Measurements from ENCODE around the gene PCNP. TPM values are rescaled to one million over a fixed set of nuclear protein-coding genes. Genes with fewer than 3 reads are reported as not detected.

The PCNP gene
- total RNA-seq, 2 donors from 2014 or later, result 59.2 to 92.9 TPM

DNA sequence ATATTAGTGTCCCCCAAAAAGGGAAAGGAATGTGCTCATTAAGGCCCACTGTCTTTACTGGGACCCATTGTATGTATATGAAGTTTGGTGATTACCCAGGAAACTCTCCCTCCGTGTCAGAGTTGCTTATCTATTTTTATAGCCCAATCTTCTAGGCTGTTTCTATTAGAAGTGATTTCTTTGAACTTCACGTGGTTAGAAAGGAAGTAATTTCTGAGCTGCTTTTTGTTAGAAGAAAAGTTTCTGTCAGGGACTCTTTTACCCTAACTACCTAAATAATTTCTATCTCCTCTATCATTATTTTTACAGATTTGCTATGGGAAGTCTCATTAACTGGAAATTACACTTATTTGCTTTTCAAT is 43.3 kb upstream of the PCNP start:
- TF ChIP-seq POLR2AphosphoS5 (IDR thresholded peaks at IDR 0.05) (no peak), POLR2A (IDR thresholded peaks at IDR 0.05) (no peak)
- TF ChIP-seq, protein P1, sequence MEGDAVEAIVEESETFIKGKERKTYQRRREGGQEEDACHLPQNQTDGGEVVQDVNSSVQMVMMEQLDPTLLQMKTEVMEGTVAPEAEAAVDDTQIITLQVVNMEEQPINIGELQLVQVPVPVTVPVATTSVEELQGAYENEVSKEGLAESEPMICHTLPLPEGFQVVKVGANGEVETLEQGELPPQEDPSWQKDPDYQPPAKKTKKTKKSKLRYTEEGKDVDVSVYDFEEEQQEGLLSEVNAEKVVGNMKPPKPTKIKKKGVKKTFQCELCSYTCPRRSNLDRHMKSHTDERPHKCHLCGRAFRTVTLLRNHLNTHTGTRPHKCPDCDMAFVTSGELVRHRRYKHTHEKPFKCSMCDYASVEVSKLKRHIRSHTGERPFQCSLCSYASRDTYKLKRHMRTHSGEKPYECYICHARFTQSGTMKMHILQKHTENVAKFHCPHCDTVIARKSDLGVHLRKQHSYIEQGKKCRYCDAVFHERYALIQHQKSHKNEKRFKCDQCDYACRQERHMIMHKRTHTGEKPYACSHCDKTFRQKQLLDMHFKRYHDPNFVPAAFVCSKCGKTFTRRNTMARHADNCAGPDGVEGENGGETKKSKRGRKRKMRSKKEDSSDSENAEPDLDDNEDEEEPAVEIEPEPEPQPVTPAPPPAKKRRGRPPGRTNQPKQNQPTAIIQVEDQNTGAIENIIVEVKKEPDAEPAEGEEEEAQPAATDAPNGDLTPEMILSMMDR (IDR thresholded peaks at IDR 0.05), result no peak
- Histone ChIP-seq H3K27ac (no peak overlapping the region), H3K4me1 (replicated peaks) (no peaks in the 10 kb centered on the region), H3K27me3 (replicated peaks; ENCODE audit: insufficient read depth) (no peaks in the 10 kb centered on the region), H3K9me3 (no peaks in the 10 kb centered on the region), H3K4me3 (no peak overlapping the region), H3K36me3 (no peaks in the 10 kb centered on the region)
- DNase-seq (ENCODE audit: low spot score), result no peak
- intact Hi-C loops (cut with DNase I), result no loop called here
- WGBS, result 62% methylated on average over 2 of the region's 2 CpGs

DNA sequence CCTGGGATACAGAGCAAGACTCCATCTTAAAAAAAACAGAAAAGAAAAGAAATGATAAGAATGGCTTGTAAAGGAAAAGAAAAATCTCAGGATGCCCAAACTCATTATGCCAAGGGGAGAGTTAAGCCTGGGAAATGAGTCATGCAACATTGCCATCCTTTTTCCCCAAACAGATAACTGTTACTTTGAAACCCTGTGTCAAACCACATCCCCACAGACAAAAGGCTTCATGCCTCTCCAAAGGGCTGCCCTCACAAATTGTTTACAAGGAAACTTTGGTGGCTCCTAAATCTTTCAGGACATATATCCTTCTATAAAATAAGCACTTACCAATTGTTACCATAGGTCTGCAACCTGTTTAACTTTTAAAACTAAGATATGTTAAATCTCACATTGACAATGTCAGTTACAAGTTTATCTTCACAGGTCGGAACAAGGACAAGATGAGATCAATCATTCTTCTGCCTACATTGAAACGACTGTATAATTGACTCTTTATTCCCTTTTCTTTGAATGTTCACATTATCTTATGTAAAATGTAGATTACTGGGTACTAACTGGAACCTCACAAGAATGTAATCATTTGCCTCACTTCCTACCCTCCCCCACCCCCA is 42.4 kb upstream of the PCNP start:
- Histone ChIP-seq H3K4me1 (replicated peaks) (no peaks in the 10 kb centered on the region), H3K4me3 (no peak overlapping the region), H3K27ac (no peak overlapping the region), H3K36me3 (no peaks in the 10 kb centered on the region), H3K9me3 (no peaks in the 10 kb centered on the region), H3K27me3 (replicated peaks; ENCODE audit: insufficient read depth) (no peaks in the 10 kb centered on the region)
- TF ChIP-seq POLR2A (IDR thresholded peaks at IDR 0.05) (no peak), POLR2AphosphoS5 (IDR thresholded peaks at IDR 0.05) (no peak)
- TF ChIP-seq, protein P1 (IDR thresholded peaks at IDR 0.05), result no peak
- no peak for DNase-seq (ENCODE audit: low spot score)
- 22% methylated on average over 2 of the region's 2 CpGs for WGBS
- intact Hi-C loops (cut with DNase I), result no loop called here

DNA sequence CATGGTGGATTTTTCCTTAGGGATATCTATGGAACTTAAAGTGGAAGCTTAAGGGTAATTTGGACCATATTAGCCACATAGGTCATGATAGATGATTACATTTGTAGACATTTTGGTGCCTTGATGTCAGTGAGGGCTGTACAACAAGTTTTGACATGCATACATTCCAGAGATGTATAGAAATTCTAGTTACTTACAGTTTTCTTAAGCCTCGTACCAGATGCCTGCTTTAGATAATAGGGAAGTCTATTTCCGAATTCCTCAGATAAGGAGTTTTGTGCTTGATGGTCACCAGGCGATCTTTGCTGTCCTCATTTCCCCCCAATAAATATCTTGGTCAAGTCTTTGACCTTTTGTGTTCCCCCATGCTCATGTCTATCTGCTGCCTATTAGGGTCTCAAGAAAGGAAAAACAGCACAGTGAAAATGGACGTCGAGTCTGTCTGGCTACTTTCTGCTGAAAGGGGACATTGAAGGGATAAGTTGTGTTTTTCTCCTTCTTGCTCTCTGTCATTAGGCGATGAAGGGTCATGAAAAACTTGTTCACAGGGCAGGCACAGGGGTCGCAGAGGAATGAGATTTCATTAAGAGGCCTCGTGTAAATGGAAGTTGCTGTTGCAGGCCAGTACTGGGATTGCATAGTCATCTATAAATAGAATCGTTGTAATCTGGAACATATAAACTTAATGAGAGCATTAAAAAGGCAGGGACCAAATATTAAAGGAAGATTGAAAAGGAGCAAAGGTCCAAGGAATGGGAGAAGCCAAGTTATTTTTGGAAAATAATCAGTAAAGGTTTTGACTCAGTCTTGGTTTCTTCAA is 41.0 kb upstream of the PCNP start:
- WGBS, result 55% methylated on average over 9 of the region's 9 CpGs
- Histone ChIP-seq H3K36me3 (no peaks in the 10 kb centered on the region), H3K27ac (no peak overlapping the region), H3K4me3 (no peak overlapping the region), H3K9me3 (no peaks in the 10 kb centered on the region), H3K27me3 (replicated peaks; ENCODE audit: insufficient read depth) (no peaks in the 10 kb centered on the region), H3K4me1 (replicated peaks) (no peaks in the 10 kb centered on the region)
- intact Hi-C loops (cut with DNase I), result no loop called here
- TF ChIP-seq, protein P1 (IDR thresholded peaks at IDR 0.05), result no peak
- TF ChIP-seq POLR2A (IDR thresholded peaks at IDR 0.05) (no peak), POLR2AphosphoS5 (IDR thresholded peaks at IDR 0.05) (no peak)
- no peak for DNase-seq (ENCODE audit: low spot score)

DNA sequence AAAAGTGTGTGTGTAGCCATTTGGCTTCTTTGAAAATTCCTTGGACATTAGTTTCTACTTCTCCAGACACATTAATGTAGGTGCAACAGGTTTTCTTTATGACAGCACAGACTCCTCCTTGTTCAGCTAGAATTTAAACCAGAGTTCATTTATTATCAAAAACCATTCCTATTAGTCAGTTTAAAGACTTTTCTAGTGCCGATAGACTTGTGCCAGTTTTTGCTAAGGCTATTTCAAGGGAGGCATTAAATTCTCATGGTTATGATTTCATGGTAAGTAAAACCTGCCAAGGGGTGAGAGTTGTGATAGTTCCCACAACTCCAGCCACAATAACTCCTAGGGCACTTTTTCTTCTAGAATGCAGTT is 40.4 kb upstream of the PCNP start:
- TF ChIP-seq POLR2AphosphoS5 (IDR thresholded peaks at IDR 0.05) (no peak), POLR2A (IDR thresholded peaks at IDR 0.05) (no peak)
- TF ChIP-seq, protein P1 (IDR thresholded peaks at IDR 0.05), result no peak
- WGBS, result 72% methylated on average over 1 of the region's 1 CpG
- H3K9me3 ChIP-seq, result no peaks in the 10 kb centered on the region
- no peak for DNase-seq (ENCODE audit: low spot score)
- no peak overlapping the region for H3K4me3 ChIP-seq
- H3K27me3 ChIP-seq (replicated peaks; ENCODE audit: insufficient read depth), result no peaks in the 10 kb centered on the region
- no peaks in the 10 kb centered on the region for H3K4me1 ChIP-seq (replicated peaks)
- H3K36me3 ChIP-seq, result no peaks in the 10 kb centered on the region
- intact Hi-C loops (cut with DNase I), result no loop called here
- H3K27ac ChIP-seq, result no peak overlapping the region

DNA sequence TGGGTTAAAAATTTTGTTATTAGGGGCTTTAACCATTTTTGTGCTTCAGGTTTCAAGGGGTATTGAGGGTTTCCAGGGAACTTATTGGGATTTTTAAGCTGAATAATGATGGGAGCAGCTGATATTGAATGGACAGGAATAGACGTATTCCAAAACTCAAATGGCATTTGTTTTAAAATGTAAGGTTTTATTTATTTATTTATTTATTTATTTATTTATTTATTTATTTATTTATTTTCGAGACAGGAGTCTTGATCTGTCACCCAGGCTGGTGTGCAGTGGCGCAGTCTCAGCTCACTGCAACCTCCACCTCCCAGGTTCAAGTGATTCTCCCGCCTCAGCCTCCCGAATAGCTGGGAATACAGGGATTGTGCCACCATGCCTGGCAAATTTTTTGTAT is 38.8 kb upstream of the PCNP start:
- Histone ChIP-seq H3K4me3 (no peak overlapping the region), H3K4me1 (replicated peaks) (no peaks in the 10 kb centered on the region), H3K27ac (no peak overlapping the region), H3K9me3 (no peaks in the 10 kb centered on the region), H3K27me3 (replicated peaks; ENCODE audit: insufficient read depth) (no peaks in the 10 kb centered on the region), H3K36me3 (no peaks in the 10 kb centered on the region)
- DNase-seq (ENCODE audit: low spot score), result no peak
- 76% methylated on average over 5 of the region's 5 CpGs for WGBS
- intact Hi-C loops (cut with DNase I), result no loop called here
- TF ChIP-seq POLR2AphosphoS5 (IDR thresholded peaks at IDR 0.05) (no peak), POLR2A (IDR thresholded peaks at IDR 0.05) (no peak)
- TF ChIP-seq, protein P1 (IDR thresholded peaks at IDR 0.05), result no peak
